Midbrain (tissue), 1 donor: ENCODE measurements around the gene CTIF.
"Not testable (repeated sequence)": the region's sequence is repeated elsewhere in the genome, so short reads cannot be mapped to it uniquely, and the experiment has no call there.

Experiments used
- DNase-seq: peaks from one replicate; lab custom pipeline; 2025; lab: John Stamatoyannopoulos, UW

Gene CTIF

GRCh38 chr18:48868468-48869466 lies 329.9 kb downstream of the CTIF start:
- DNase-seq = no peak

- no peak for DNase-seq
These were observed 330.8 kb downstream of the CTIF start for GRCh38 chr18:48869591-48869990.

GRCh38 chr18:48870926-48871325 lies 332.1 kb downstream of the CTIF start:
- not testable (repeated sequence) for DNase-seq

GRCh38 chr18:48871391-48872166 lies 332.7 kb downstream of the CTIF start:
- no peak for DNase-seq

- DNase-seq = no peak
These were observed 333.7 kb downstream of the CTIF start for GRCh38 chr18:48872234-48873145.

- no peak for DNase-seq
These were observed 335.4 kb downstream of the CTIF start for GRCh38 chr18:48874233-48874632.

GRCh38 chr18:48874701-48875162 lies 335.9 kb downstream of the CTIF start:
- DNase-seq = no peak

GRCh38 chr18:48875314-48875941 lies 336.6 kb downstream of the CTIF start:
- no peak for DNase-seq

GRCh38 chr18:48875942-48876511 lies 337.2 kb downstream of the CTIF start:
- DNase-seq = no peak

- no peak for DNase-seq
These were observed 337.8 kb downstream of the CTIF start for GRCh38 chr18:48876590-48876989.

- no peak for DNase-seq
These were observed 339.1 kb downstream of the CTIF start for GRCh38 chr18:48877941-48878340.

GRCh38 chr18:48878471-48878870 lies 339.6 kb downstream of the CTIF start:
- DNase-seq = no peak

- DNase-seq = no peak
These were observed 340.2 kb downstream of the CTIF start for GRCh38 chr18:48879008-48879431.

GRCh38 chr18:48880931-48881330 lies 342.1 kb downstream of the CTIF start:
- no peak for DNase-seq

- DNase-seq = no peak
These were observed 343.5 kb downstream of the CTIF start for GRCh38 chr18:48882379-48882778.

GRCh38 chr18:48884306-48884705 lies 345.5 kb downstream of the CTIF start:
- no peak for DNase-seq

- no peak for DNase-seq
These were observed 345.9 kb downstream of the CTIF start for GRCh38 chr18:48884771-48885170.

GRCh38 chr18:48885266-48885923 lies 346.6 kb downstream of the CTIF start:
- no peak for DNase-seq

- DNase-seq = no peak
These were observed 347.1 kb downstream of the CTIF start for GRCh38 chr18:48885924-48886400.
